NCI-H2107 treated with DMSO at 0.1 percent for 48 hours (cell line): ENCODE data around the gene KCTD16.

Source experiments
- DNase-seq: peaks from one replicate; lab custom pipeline; 2025; ENCODE audit not compliant: unreplicated experiment; lab: John Stamatoyannopoulos, UW

Gene KCTD16

DNA sequence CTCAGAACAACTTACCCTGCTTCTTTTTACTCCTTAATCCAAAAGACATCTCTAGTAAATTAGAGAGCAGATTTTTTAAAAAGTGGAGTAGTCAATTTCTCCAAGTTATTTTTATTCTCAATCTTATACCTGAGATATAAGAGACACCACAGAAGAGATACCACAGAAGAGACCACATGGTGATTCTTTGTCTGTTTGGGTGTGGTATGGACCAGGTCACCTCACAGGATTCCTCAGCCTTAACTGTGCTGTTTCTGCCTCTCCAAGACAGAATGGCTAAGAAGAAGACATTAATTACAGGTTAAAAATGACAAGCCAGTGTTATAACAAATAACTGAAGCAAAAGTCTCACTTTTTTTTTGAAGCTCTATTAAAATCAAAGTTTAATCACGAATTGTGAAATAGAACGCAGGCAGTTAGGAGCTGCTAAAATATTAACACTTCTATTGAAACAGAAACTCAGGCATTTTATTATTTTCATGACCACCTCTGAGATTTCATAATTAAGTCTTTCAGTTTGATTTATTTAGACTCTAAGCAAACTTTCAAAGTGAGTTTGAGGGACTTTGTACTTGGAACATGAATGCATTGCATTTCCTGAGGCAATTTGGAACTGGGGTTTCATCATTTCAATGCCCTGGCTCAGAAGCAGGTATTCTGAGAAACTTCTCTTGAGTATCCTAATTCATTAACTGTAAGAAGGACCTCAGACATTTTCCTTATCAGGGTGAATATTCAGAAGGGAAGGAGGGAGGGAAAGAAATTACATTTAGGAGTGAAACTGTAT lies 280.7 kb downstream of the KCTD16 start:
- DNase-seq = no peak

DNA sequence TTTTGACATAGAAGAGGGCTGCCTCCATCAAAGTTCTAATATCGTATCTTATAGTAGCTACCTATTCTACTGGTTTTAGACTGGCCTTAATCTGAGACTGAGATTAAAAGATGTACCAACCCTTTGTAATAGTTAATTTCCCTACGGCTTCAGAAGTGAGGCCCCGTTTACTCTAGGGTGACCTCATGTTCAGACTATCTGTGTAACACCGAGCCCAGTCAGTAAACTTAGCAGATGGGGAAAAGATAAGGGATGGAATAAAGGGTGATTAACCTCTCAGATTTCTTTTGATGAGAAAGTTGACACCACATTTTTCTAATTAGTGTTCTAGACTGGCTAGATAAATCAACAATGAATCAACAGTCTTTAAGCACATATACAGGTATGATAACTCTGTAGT lies 283.1 kb downstream of the KCTD16 start:
- no peak for DNase-seq

DNA sequence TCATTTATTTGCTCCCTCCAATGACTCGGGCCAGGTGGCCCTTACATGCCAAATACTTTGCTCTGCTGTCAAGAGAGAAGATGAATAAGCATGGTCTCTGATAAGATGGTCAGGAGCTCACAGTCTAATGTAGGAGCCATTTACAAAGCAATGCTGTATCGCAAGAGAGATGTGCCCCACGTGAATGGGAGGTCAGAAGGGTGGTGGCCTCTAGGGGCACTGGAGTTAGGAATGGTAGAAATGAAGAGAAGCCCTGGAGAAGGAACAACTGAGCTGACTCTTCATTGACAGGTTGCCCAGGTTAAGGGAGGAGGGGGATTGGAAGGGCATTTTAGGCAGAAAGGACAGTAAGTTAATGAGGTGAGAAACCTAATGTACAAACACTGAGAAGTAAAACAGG lies 286.5 kb downstream of the KCTD16 start:
- DNase-seq = no peak

DNA sequence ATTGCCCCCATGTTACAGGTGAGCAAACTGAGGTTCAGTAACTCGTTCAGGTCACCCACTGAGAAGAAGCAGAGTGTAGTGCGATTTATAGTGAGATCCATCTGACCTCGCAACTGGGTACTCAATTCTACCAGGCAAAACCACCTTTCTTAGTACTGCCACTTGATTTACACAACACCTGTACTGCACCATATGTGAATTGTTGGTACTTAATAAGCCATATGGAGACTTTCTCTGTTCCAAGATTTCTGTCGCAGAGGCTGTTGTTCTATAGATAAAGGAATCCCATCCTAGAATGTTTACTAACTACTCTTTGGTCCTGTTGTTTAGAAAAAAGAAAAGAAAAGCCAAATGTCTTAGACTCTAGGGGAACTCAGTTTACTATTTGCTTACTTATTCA lies 287.5 kb downstream of the KCTD16 start:
- no peak for DNase-seq

DNA sequence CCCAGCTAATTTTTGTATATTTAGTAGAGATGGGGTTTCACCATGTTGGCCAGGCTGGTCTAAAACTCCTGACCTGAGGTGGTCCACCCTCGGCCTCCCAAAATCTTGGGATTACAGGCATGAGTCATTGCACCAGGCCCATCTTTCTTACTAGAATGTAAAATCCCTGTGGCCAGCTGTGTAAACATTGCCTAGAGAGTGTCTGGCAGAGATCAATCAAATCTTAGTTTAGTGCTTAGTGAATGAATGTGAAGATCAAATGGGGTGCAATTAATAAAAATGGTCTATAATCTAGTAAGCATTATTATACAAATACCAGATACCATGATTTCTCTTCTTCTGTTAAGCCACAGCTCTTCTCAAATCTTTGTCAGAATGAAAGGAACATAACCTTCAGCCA lies 289.9 kb downstream of the KCTD16 start:
- DNase-seq = no peak

DNA sequence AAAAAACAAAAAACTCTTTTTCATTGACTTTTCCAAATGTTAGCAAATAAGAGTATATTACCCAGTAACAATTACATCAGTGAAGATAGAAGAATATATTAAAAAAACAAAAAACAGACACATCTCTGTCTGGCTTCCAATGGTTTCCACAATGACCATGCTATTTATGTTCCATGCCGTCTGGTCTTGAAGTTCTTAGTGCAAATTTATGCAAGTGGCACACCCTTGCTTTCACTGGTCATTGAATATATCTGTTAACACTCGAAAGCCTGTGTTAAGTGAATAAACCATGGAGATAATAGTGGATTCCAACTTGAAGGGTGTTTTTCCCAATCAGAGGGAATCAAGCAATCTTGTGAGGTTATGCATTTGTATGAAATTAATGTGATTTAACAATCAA lies 291.9 kb downstream of the KCTD16 start:
- DNase-seq = no peak

DNA sequence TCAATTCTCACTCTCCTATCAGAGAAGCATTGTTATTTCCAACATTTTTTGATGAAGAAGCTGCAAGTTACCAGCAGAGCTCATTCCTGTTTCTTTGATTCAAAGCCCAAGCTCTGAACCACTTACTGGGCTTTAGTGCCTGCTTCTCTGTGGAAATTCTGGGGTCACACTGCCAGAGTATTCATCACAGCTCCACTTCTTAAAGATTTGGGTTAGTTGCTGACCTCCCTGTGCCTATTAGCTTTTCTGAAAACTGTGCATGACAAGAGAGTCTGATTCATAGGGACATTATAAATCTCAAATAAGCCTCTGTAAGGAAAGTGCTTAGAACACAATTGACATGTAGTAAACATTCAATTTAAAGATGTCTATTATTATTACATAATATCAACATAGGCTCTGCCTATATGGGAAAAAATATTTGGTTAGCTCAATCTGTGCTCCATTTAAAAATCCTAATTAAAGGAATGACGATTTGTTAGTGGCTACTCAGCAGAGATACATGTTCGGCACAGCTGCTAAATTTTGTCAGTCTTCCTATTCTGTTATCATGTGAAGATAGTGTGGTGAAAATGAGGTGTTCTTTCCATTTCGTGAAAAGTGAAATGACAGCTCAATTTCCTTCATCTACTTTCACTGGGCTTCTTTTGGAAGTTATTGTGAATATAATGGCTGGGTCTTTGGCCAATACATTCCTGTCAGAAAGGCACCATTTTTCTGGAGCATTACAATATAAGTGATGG lies 293.0 kb downstream of the KCTD16 start:
- DNase-seq = no peak

DNA sequence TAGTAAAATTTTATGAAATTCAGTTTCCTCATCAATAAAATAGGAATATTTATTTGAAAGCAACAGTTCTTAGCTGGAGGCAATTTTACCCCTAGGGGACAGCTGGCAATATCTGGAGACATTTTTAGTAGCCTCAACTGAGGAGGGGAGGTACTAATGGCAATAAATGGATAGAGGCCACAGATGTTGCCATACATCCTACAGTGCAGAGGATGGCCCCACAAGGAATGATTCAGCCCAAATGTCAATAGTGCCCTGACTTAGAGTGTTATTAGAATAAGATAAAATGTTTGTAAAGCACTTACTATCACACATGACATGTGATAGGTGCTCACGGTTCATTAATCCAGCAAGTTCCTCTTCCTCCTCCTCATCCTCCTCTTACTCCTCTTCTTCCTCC lies 293.6 kb downstream of the KCTD16 start:
- DNase-seq = no peak

DNA sequence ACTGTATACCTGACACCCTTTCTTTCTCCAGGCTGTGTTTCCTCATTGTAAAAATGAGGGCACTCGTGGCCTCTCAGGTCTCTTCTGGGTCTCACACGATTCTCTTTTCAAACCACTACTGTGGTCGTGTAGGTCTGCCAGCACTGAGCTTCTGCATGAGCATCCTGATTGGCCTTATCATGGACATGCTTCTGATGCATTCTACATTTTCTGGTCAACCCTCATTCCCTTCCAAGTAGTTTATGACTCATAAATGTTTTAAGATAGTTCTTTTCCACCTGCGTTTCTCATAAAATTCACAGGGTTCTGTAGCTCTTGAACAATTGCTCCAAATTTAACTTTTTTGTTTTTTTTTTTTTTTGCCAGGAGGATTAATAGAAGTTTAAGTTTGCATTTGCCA lies 294.8 kb downstream of the KCTD16 start:
- DNase-seq = peak; percentile 55

DNA sequence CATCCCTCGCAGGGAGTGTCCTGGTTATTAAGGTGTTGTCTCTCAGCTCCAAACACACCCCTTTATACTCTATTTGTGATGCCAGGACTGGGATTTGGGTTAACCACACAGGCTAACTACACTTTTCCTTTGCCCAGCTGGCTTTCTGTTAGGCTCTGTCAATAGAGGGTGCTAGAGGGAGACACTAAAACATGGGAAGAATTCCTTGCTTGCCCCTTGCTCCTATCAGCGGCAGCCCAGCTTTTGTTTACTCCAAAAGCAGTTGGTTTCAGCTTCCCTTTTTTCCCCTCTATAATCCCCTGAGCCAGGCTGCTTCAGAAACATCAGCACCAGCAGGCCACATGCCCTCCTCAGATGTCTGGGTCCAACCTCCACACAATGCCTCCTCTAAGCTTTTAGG lies 297.1 kb downstream of the KCTD16 start:
- peak; percentile 70 for DNase-seq

DNA sequence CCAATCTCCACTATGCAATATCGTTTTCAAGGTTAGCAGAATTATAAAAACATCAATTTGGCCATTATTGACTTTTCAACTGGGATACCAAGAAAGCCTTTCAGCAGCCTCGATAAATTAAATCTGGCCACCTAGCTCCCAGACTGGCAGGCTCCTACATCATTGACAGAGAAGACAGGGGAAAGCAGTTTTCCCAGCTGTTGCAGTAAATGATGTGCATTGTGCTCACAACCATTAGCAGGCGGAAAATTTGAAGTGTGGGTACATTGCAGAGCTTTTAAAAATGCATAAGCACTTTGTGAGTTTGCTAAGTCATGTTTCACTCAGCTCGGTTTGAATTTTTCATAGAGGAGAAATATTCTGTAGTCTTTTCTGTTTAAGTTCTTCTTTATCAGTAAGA lies 297.9 kb downstream of the KCTD16 start:
- no peak for DNase-seq

DNA sequence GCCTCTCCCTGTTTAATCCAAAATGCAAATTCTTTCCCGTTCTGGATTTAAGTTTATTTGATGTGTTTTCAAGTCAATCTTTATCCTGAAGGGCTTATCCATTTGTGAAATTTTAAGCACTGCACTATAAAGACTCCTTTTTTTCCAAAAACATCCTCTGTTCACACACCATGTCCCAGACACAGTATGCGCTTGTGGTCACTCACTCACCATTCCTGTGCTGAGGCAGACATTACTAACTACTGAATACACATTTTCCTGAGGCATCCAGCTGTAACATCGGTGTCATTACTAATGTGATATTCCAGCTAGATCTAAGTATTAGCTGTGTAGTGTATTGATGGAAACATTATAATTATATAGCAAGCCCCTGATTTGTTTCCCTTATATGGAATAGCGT lies 298.4 kb downstream of the KCTD16 start:
- no peak for DNase-seq

DNA sequence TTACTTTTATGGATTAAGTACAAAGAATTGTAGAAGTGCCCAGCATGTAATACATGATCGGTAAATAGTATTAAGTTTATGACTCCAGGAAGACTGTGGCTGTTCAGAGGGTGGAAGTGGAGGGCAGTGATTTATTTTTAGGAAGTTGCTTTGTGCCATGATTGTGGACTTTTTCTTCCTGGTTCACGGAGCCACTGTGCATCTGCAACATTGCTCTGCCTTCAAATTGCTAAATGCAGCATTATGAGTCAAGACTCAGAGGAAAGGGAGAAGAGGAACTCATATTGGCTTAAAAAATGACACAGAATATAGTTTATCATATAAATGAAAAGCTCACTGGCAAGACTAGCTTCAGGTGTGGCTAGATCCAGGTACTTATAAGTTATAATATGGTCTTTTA lies 301.5 kb downstream of the KCTD16 start:
- no peak for DNase-seq

DNA sequence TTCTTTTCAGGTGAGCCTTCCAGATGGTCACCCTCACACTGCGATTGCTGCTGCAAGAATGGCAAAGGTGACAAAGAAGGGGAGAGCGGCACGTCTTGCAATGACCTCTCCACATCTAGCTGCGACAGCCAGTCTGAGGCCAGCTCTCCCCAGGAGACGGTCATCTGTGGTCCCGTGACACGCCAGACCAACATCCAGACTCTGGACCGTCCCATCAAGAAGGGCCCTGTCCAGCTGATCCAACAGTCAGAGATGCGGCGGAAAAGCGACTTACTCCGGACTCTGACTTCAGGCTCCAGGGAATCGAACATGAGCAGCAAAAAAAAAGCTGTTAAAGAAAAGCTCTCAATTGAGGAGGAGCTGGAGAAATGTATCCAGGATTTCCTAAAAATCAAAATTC lies 303.0 kb downstream of the KCTD16 start:
- DNase-seq = no peak

DNA sequence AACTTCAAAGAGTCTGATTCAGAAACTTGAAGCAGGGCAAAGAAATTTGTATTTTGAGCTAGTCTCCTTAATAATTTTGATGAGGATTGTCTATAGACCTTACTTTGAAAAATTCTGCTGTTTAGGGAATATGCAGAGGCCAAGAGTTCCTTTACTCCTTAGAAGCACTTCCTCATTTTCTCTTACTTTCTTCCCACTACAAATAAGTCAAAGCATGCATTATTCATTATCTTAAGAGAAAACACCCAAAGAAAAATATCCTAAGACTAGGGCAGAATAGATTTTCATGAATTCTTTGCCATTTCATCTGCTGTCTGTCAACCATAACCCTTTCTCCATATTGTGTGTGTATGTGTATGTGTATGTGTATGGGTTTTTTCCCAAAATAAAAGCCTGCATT lies 307.9 kb downstream of the KCTD16 start:
- DNase-seq = no peak

DNA sequence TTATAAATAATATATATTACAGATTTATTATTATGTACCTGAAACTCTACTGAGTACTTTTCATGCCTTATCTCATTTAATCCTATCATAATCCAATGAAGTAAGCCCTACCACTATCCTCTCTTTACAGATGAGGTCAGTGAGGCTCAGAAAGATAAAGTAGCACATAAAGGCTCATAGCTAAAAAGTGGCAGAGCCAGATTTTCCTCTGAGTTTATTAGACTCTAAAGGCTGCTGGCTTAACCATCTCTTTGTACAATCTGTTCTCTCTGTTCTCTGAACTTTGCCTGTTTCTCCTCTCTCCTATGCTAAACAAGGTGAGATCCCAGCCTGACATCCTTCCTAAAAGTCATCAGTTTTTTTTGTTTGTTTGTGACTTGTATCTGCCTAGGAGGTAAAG lies 311.2 kb downstream of the KCTD16 start:
- DNase-seq = no peak

DNA sequence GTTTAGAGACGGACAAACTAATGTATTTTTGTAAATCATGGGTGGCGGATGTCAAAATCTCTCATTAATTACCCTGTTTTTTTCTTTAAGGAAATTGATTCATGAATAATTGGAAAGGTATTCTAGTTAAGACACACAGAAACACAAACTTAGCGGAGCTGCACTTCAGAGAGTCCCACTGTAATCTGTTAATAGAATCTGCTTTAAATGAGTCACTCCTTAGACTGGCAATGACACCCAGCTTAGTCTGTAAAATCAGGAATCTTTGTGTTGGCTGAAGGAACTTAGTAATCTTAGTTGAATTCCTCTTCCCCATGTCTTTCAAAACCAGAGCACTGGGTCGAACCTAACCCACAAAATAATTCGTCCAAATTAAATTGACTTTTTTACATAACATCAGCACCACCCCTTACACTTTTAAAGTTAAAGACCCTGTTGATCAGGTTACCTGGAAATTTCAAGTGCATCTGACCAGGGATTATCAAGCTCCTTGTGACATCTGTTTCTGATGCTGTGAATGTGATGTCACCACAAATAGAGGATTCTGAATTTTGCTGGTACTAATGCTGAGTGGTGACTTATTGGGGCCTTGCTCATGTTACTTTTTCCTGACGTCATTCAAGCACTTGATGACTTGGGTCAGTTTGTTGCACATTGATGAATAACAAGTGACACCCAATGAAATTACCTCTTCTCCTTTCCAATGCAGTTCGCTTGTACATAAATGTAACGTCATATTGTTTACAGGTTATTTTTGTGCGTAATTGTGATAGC lies 313.6 kb downstream of the KCTD16 start:
- DNase-seq = no peak

DNA sequence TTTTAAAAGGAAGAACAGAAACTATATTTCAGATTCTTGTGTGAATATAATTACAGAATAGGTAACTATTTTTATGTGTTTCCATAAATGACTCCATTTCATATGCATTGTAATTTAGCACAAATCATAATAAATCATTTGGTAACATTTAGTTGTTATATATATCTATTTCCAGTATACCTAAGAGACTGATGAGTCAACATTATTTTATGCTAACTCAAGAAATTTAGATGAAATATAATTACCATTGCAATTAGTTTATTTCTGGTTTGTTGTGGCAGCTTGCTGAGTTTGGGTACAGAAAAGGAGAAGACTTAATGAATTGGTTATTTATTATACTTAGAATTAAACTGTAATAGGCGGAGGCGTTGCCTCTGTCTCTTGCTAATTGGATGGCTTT lies 314.9 kb downstream of the KCTD16 start:
- DNase-seq = no peak

DNA sequence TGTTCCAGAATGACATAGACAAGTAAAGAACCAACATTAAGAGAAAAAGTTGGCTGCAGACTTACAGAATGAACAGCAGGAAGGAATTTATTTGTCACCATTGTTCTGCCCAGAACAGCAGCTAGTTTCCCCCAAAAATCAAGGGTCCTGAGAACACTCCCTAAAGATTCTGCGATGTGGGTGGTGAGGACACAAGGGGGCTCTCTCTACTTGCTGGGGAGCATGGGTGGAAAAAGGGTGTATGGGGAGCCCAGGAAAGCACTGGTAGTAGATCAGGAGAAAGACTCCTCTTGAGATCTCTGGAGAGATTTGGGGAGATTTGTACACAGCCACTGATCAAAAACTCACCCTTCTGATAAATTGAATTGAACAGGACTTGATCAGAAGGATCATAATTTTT lies 316.5 kb downstream of the KCTD16 start:
- no peak for DNase-seq

DNA sequence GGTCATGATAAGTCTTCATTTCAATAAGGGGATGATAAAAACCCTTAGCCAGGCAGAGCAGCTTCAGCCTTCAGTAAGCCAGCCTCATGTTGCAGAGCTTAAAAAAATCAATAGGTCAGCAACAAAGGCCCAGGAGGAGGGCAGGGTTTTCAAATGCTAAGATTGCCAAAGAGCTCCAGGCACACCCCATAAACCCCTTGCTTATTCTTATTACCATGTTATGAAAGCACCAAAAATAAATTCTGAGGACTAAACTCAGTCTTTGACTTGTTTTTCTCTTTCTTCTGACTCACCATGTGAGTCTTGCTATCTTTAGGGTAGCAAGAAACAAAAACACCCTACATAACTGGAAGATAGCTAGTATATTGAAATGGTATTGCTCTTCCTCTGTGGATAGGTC lies 317.1 kb downstream of the KCTD16 start:
- DNase-seq = no peak

DNA sequence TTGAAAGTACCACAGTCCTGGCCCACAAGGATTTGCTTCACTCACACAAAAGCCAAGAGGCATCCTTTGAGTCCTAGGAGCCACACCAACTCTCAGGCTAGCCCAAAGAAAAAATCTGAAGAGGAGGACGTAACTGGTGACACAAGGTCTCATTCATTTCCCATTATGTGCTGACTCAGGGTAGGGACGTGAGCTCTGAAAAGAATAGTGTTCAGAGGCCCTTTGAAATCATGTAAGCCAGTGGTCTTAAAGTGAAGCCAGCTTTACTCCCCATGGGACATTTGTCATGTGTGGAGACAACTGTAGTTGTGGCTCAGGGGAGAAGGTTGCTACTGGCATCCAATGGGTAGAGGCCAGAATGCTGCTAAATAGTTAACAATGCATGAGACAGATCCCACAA lies 332.4 kb downstream of the KCTD16 start:
- no peak for DNase-seq
